Heart left ventricle (tissue), 13 donors: Measurements from ENCODE around the gene VAV1.

Experiments used
- CTCF ChIP-seq, 12 donors: fragments of 200-600 bp; sonication (generic) in 4 of 12; IDR thresholded peaks; one replicate each; pipeline versions ENCODE4 v1.5.0 to v1.8.0; 2018 to 2022; ENCODE audit warnings: antibody characterized with exemption in 12 of 12, mild to moderate bottlenecking in 5 of 12
- POLR2A ChIP-seq, 2 donors: fragments of 450-650 bp; IDR thresholded peaks; one replicate each; pipeline ENCODE4 v1.6.1; 2017; ENCODE audit warnings: antibody characterized with exemption in 2 of 2, mild to moderate bottlenecking in 2 of 2, moderate library complexity in 2 of 2
- donor health status: ischemic (EF 13 %, LVEDD 7.1; RV severe dilation, severe dysfunction).
- donor health status: DM: no; HTN: yes; CAD: no.
- donor health status: DM: no; HTN: no; CAD: no.
- donor health status: ischemic (EF 25% LVEDD 6.9; RV normal size, moderate dysfunction).
- donor health status: ischemic (EF 25% LVEDD 5.7; RV mildly dilated, moderate dysfunction).
- donor health status: ischemic (EF 35%, LVEDD 5.7; RV mildly dilated, moderate dysfunction).
- donor health status: nonischemic (EF 11% LVEDD 7.7; RV severe dilation, severe dysfunction).
- donor health status: DM: yes; HTN: yes; CAD: no.
- donor health status: PGD.
- donor health status: ischemic (EF 29% LVEDD 5.4; RV normal size, mild dysfunction).
- donor health status: nonischemic (EF 23%, LVEDD 6.1; RV moderate dilation, normal function).

GRCh38 chr19:6800991-6801484 lies 28.5 kb downstream of the VAV1 start:
- no peak for TF ChIP-seq CTCF (IDR thresholded peaks at IDR 0.05)
- no peak for TF ChIP-seq POLR2A (IDR thresholded peaks at IDR 0.05)
